Measurements from ENCODE around the gene HAVCR2. TPM values are rescaled to one million over a fixed set of nuclear protein-coding genes. Genes with fewer than 3 reads are reported as not detected.

The HAVCR2 gene
- total and polyA plus RNA-seq, 9 of the 15 experiments (the other 6 are each of a cell fraction or from before 2014, with no cell fraction given): 0.04 to 0.11 (median 0.06) TPM; not detected in 5

DNA sequence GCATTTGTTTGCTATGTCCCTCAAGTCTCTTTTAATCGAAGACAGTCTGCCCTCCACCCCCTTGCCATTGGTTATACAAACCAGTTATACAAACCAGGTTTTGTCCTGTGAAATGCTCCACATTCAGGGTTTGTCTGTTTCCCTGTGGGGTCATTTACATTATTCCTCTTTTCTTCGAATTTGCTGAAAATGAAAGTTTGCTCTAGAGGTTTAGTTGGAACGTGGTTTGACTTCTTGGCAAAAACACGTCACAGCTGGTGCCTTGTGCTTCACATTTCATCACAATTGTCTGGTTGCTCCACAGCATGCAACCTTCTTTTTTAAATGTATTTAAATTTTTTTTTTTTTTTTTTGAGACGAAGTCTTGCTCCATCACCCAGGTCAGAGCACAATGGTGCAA is 4.2 kb upstream of the HAVCR2 start (continued):
- TF ChIP-seq, protein P1, sequence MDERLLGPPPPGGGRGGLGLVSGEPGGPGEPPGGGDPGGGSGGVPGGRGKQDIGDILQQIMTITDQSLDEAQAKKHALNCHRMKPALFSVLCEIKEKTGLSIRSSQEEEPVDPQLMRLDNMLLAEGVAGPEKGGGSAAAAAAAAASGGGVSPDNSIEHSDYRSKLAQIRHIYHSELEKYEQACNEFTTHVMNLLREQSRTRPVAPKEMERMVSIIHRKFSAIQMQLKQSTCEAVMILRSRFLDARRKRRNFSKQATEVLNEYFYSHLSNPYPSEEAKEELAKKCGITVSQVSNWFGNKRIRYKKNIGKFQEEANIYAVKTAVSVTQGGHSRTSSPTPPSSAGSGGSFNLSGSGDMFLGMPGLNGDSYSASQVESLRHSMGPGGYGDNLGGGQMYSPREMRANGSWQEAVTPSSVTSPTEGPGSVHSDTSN (CRISPR knock-in tag; IDR thresholded peaks at IDR 0.05; ENCODE audit: low read depth): no peak
- TF ChIP-seq, protein P1 (tag; conservative IDR thresholded peaks at IDR 0.05; ENCODE audit: low read depth): no peak
- TF ChIP-seq, protein P2, sequence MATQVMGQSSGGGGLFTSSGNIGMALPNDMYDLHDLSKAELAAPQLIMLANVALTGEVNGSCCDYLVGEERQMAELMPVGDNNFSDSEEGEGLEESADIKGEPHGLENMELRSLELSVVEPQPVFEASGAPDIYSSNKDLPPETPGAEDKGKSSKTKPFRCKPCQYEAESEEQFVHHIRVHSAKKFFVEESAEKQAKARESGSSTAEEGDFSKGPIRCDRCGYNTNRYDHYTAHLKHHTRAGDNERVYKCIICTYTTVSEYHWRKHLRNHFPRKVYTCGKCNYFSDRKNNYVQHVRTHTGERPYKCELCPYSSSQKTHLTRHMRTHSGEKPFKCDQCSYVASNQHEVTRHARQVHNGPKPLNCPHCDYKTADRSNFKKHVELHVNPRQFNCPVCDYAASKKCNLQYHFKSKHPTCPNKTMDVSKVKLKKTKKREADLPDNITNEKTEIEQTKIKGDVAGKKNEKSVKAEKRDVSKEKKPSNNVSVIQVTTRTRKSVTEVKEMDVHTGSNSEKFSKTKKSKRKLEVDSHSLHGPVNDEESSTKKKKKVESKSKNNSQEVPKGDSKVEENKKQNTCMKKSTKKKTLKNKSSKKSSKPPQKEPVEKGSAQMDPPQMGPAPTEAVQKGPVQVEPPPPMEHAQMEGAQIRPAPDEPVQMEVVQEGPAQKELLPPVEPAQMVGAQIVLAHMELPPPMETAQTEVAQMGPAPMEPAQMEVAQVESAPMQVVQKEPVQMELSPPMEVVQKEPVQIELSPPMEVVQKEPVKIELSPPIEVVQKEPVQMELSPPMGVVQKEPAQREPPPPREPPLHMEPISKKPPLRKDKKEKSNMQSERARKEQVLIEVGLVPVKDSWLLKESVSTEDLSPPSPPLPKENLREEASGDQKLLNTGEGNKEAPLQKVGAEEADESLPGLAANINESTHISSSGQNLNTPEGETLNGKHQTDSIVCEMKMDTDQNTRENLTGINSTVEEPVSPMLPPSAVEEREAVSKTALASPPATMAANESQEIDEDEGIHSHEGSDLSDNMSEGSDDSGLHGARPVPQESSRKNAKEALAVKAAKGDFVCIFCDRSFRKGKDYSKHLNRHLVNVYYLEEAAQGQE (IDR thresholded peaks at IDR 0.05; ENCODE audit: borderline replicate concordance): no peak
- TF ChIP-seq, protein P2 (CRISPR knock-in tag; IDR thresholded peaks at IDR 0.05; ENCODE audit: low read depth): no peak
- TF ChIP-seq POLR2AphosphoS2 (IDR thresholded peaks at IDR 0.05; ENCODE audit: low read length) (no peak), CAMTA2 (CRISPR knock-in tag; conservative IDR thresholded peaks at IDR 0.05) (no peak)

Measured in K562 (cell line).